H9 (cell line): ENCODE data around the gene PTMA. TPM values are rescaled to one million over a fixed set of nuclear protein-coding genes. Genes with fewer than 3 reads are reported as not detected.

Experiments used
- DNase-seq: peaks from one replicate; pipeline ENCODE4 v3.0.0-alpha.2; 2017
- H2AFZ ChIP-seq: one replicate; pipeline ENCODE4 v1.6.1; 2013; ENCODE audit warnings: mild to moderate bottlenecking, low read length, control low read depth, moderate library complexity
- H2AK5ac ChIP-seq: 2 replicates; pipeline ENCODE4 v1.6.1; 2013; ENCODE audit warnings: low read length, control low read depth, mixed read lengths; ENCODE audit not compliant: insufficient read length
- H2BK120ac ChIP-seq: one replicate; pipeline ENCODE4 v1.6.1; 2013; ENCODE audit warnings: low read depth, mild to moderate bottlenecking, low read length, control low read depth, inconsistent platforms; ENCODE audit not compliant: poor library complexity, severe bottlenecking
- H2BK12ac ChIP-seq: 2 replicates; pipeline ENCODE4 v1.6.1; 2013; ENCODE audit warnings: low read length, control low read depth, mixed read lengths, low read depth; ENCODE audit not compliant: insufficient read length
- H2BK15ac ChIP-seq: 2 replicates; pipeline ENCODE4 v1.6.1; 2013; ENCODE audit warnings: low read depth, low read length, control low read depth
- H2BK20ac ChIP-seq: one replicate; pipeline ENCODE4 v1.6.1; 2013; ENCODE audit warnings: low read depth, mild to moderate bottlenecking, low read length, control low read depth, inconsistent platforms; ENCODE audit not compliant: poor library complexity, severe bottlenecking
- H2BK5ac ChIP-seq: 2 replicates; pipeline ENCODE4 v1.6.1; 2013; ENCODE audit warnings: low read length, control low read depth, mixed read lengths; ENCODE audit not compliant: insufficient read length
- H3K14ac ChIP-seq: 2 replicates; pipeline ENCODE4 v1.6.1; 2013; ENCODE audit warnings: low read length, control low read depth; ENCODE audit not compliant: insufficient read depth
- H3K18ac ChIP-seq: 2 replicates; pipeline ENCODE4 v1.6.1; 2013; ENCODE audit warnings: low read depth, mild to moderate bottlenecking, mixed read lengths, low read length, control low read depth; ENCODE audit not compliant: insufficient read length
- H3K23ac ChIP-seq: 2 replicates; pipeline ENCODE4 v1.6.1; 2013; ENCODE audit warnings: low read length, control low read depth, mixed read lengths, low read depth; ENCODE audit not compliant: insufficient read length
- H3K23me2 ChIP-seq: 2 replicates; pipeline ENCODE4 v1.6.1; 2013; ENCODE audit warnings: low read depth, mild to moderate bottlenecking, mixed read lengths, low read length, control low read depth; ENCODE audit not compliant: insufficient read length, poor library complexity, severe bottlenecking
- H3K27ac ChIP-seq: 2 replicates; pipeline ENCODE4 v1.5.1; 2013; ENCODE audit warnings: low read length, control low read depth, mixed read lengths, low read depth; ENCODE audit not compliant: insufficient read length
- H3K27me3 ChIP-seq: 2 replicates; pipeline ENCODE4 v1.6.1; 2013; ENCODE audit warnings: low read length, control low read depth, inconsistent platforms; ENCODE audit not compliant: insufficient read depth
- H3K4ac ChIP-seq: 2 replicates; pipeline ENCODE4 v1.6.1; 2013; ENCODE audit warnings: low read depth, mild to moderate bottlenecking, control low read depth, inconsistent platforms, low read length, moderate library complexity
- H3K4me1 ChIP-seq: 2 replicates; pipeline ENCODE4 v1.6.1; 2013; ENCODE audit warnings: low read length, control low read depth, inconsistent platforms; ENCODE audit not compliant: insufficient read depth
- H3K4me2 ChIP-seq: 2 replicates; pipeline ENCODE4 v1.6.1; 2013; ENCODE audit warnings: low read length, control low read depth, mixed read lengths; ENCODE audit not compliant: insufficient read length, insufficient read depth
- H3K56ac ChIP-seq: 2 replicates; pipeline ENCODE4 v1.6.1; 2013; ENCODE audit warnings: low read depth, mild to moderate bottlenecking, mixed read lengths, low read length, control low read depth; ENCODE audit not compliant: insufficient read length
- H3K79me1 ChIP-seq: 2 replicates; pipeline ENCODE4 v1.6.1; 2013; ENCODE audit warnings: low read depth, mild to moderate bottlenecking, moderate library complexity, low read length, control low read depth, inconsistent platforms; ENCODE audit not compliant: insufficient read depth, poor library complexity, severe bottlenecking
- H3K79me2 ChIP-seq: 2 replicates; pipeline ENCODE4 v1.6.1; 2013; ENCODE audit warnings: low read length, control low read depth, inconsistent platforms; ENCODE audit not compliant: insufficient read depth
- H3K9ac ChIP-seq: 2 replicates; pipeline ENCODE4 v1.6.1; 2013; ENCODE audit warnings: low read length, control low read depth, mixed read lengths; ENCODE audit not compliant: insufficient read length; ENCODE audit errors: extremely low read depth
- H3K9me3 ChIP-seq: one replicate; pipeline ENCODE4 v1.6.1; 2013; ENCODE audit warnings: low read depth, low read length, inconsistent platforms; ENCODE audit not compliant: control insufficient read depth
- H3T11ph ChIP-seq: one replicate; pipeline ENCODE4 v1.6.1; 2013; ENCODE audit warnings: mild to moderate bottlenecking, low read length, control low read depth, inconsistent platforms
- H4K20me1 ChIP-seq: one replicate; pipeline ENCODE4 v1.6.1; 2013; ENCODE audit not compliant: control insufficient read depth, insufficient read length, insufficient read depth
- H4K5ac ChIP-seq: 2 replicates; pipeline ENCODE4 v1.6.1; 2013; ENCODE audit warnings: low read depth, mild to moderate bottlenecking, mixed read lengths, low read length, control low read depth; ENCODE audit not compliant: insufficient read length
- H4K8ac ChIP-seq: replicated peaks from 2 replicates; pipeline ENCODE4 v1.6.1; 2013; ENCODE audit warnings: low read length, control low read depth, mixed read lengths, low read depth; ENCODE audit not compliant: insufficient read length
- H4K91ac ChIP-seq: 2 replicates; pipeline ENCODE4 v1.6.1; 2013; ENCODE audit warnings: low read depth, mild to moderate bottlenecking, moderate library complexity, mixed read lengths, low read length, control low read depth; ENCODE audit not compliant: insufficient read length
- H3K27ac Mint-ChIP-seq, 3 experiments: 2 replicates in 2 of 3; 3 replicates in 1 of 3; pipeline ENCODE4 v1.8.0; 2020 to 2021; ENCODE audit warnings: mixed read lengths in 3 of 3, mild to moderate bottlenecking in 1 of 3, moderate library complexity in 1 of 3
- H3K27me3 Mint-ChIP-seq: 2 replicates; pipeline ENCODE4 v1.8.0; 2021; ENCODE audit warnings: low read depth, mild to moderate bottlenecking, moderate library complexity, mixed read lengths
- H3K36me3 Mint-ChIP-seq, 3 experiments: 2 replicates in 2 of 3; 3 replicates in 1 of 3; pipeline ENCODE4 v1.8.0; 2020 to 2021; ENCODE audit warnings: low read depth in 3 of 3, mixed read lengths in 3 of 3; ENCODE audit not compliant: insufficient read depth in 1 of 3
- H3K4me1 Mint-ChIP-seq, 2 experiments: 2 replicates each; pipeline ENCODE4 v1.8.0; 2020; ENCODE audit warnings: mixed read lengths in 2 of 2
- H3K4me3 Mint-ChIP-seq, 2 experiments: 2 replicates in 1 of 2; 3 replicates in 1 of 2; pipeline ENCODE4 v1.8.0; 2020 to 2021; ENCODE audit warnings: mild to moderate bottlenecking in 2 of 2, mixed read lengths in 2 of 2, moderate library complexity in 1 of 2
- H3K9me3 Mint-ChIP-seq, 2 experiments: 2 replicates in 1 of 2; 3 replicates in 1 of 2; pipeline ENCODE4 v1.8.0; 2020; ENCODE audit warnings: mild to moderate bottlenecking in 2 of 2, mixed read lengths in 2 of 2, moderate library complexity in 1 of 2
- CTCF ChIP-seq: fragments of 200-600 bp; sonication (generic); conservative IDR thresholded peaks from 3 replicates; pipeline ENCODE4 v1.8.0; 2021; ENCODE audit warnings: antibody characterized with exemption, mild to moderate bottlenecking
- WGBS: extraction: QIAGEN DNeasy Blood & Tissue Kit; methylation state at CpG from one replicate; pipeline ENCODE4 v1.1.7; 2013; ENCODE audit warnings: missing lambda C conversion rate, low lambda C conversion rate, mixed read lengths; ENCODE audit not compliant: insufficient read length; ENCODE audit errors: extremely low coverage; 5-methylcytosine and 5-hydroxymethylcytosine counted together
- total RNA-seq: library from RNA; stranded (reverse); gene quantifications from 2 replicates; pipeline ENCODE4 v1.2.1, GENCODE V29; 2021

The PTMA gene
- total RNA-seq, 1 experiment from 2014 or later = 1,963 TPM

- WGBS = no CpG with 5 or more reads among the region's 7 CpGs
- no peaks in the 10 kb centered on the region for H3K27me3 ChIP-seq
Observed at GRCh38 chr2:231693956-231694355, 14.4 kb upstream of the PTMA start.

More at GRCh38 chr2:231693956-231694355, 14.4 kb upstream of the PTMA start:
- Mint-ChIP-seq H3K4me1 (peaks cover 13 to 14% of the 10 kb centered on the region in 2 experiments), H3K4me3 (no peak overlapping the region), H3K36me3 (no peaks in the 10 kb centered on the region; a peak in 1 of 7 replicates), H3K27ac (no peak overlapping the region), H3K27me3 (no peaks in the 10 kb centered on the region; the same call in 1 of the 2 replicates), H3K9me3 (no peaks in the 10 kb centered on the region)
- Histone ChIP-seq H3K56ac (no peak overlapping the region), H4K20me1 (no peaks in the 10 kb centered on the region), H3K79me2 (no peaks in the 10 kb centered on the region), H2BK20ac (no peak overlapping the region), H2BK120ac (no peak overlapping the region), H2BK15ac (no peak overlapping the region), H3K4ac (no peak overlapping the region), H3K23me2 (no peaks in the 10 kb centered on the region), H3K9me3 (no peaks in the 10 kb centered on the region), H3K27ac (no peak overlapping the region), H3K14ac (no peak overlapping the region), H2AK5ac (no peak overlapping the region), H3K4me2 (no peak overlapping the region), H4K5ac (no peak overlapping the region), H3T11ph (no peak overlapping the region), H3K79me1 (no peaks in the 10 kb centered on the region), H3K4me1 (no peaks in the 10 kb centered on the region), H4K8ac (no peak overlapping the region), H2BK5ac (no peak overlapping the region), H3K18ac (no peak overlapping the region), H4K91ac (no peak overlapping the region), H3K9ac (no peak overlapping the region), H2AFZ (no peak overlapping the region), H2BK12ac (no peak overlapping the region), H3K23ac (no peak overlapping the region)
- TF ChIP-seq CTCF = no peak
- DNase-seq = no peak
